H1 (cell line): Measurements from ENCODE around the gene CEP104. TPM values are rescaled to one million over a fixed set of nuclear protein-coding genes. Genes with fewer than 3 reads are reported as not detected.

Experiments used
- CTCF ChIA-PET: fragments of 300-600 bp; sonication (Branson Sonifier 250); formaldehyde crosslinking; loops from one replicate; lab custom pipeline; 2021; ENCODE audit not compliant: partially characterized antibody; lab: Charles Lee
- POLR2A ChIA-PET: fragments of 300-600 bp; sonication (Branson Sonifier 250); formaldehyde crosslinking; loops from one replicate; lab custom pipeline; 2021; ENCODE audit warnings: inconsistent platforms; ENCODE audit not compliant: partially characterized antibody; lab: Charles Lee
- DNase-seq, 2 experiments: peaks; one replicate each; pipeline versions ENCODE4 v3.0.0 to v3.0.0-alpha.2; 2010 to 2022; ENCODE audit warnings: low spot score in 2 of 2, low read depth in 1 of 2, mixed read lengths in 1 of 2
- FAIRE-seq: peaks from 2 replicates; lab custom pipeline; 2011; peaks lifted over from hg19 to GRCh38; lab: Jason Lieb, UNC
- H2AFZ ChIP-seq: 2 replicates; pipeline ENCODE4 v1.8.1; 2012; ENCODE audit warnings: low read length, inconsistent platforms
- H2AK5ac ChIP-seq: 2 replicates; pipeline ENCODE4 v1.6.1; 2013; ENCODE audit warnings: low read depth, low read length
- H2BK120ac ChIP-seq: replicated peaks from 2 replicates; pipeline ENCODE3; 2013; ENCODE audit warnings: low read depth, low read length, inconsistent platforms
- H2BK12ac ChIP-seq: 2 replicates; pipeline ENCODE4 v1.6.1; 2013; ENCODE audit warnings: low read depth, low read length
- H2BK15ac ChIP-seq: 2 replicates; pipeline ENCODE4 v1.6.1; 2013; ENCODE audit warnings: low read length
- H2BK20ac ChIP-seq: 2 replicates; pipeline ENCODE4 v1.6.1; 2013; ENCODE audit warnings: low read length
- H2BK5ac ChIP-seq: 2 replicates; pipeline ENCODE4 v1.6.1; 2013; ENCODE audit warnings: low read depth, low read length
- H3K14ac ChIP-seq: 2 replicates; pipeline ENCODE4 v1.6.1; 2013; ENCODE audit warnings: inconsistent platforms; ENCODE audit not compliant: insufficient read length
- H3K18ac ChIP-seq: 2 replicates; pipeline ENCODE4 v1.6.1; 2013; ENCODE audit warnings: low read length; ENCODE audit errors: extremely low read depth
- H3K23ac ChIP-seq: 2 replicates; pipeline ENCODE4 v1.6.1; 2013; ENCODE audit warnings: inconsistent platforms; ENCODE audit not compliant: insufficient read length
- H3K23me2 ChIP-seq: 2 replicates; pipeline ENCODE4 v1.6.1; 2013; ENCODE audit warnings: low read depth, low read length
- H3K27ac ChIP-seq: 2 replicates; pipeline ENCODE4 v1.6.1; 2011; ENCODE audit warnings: low read depth, low read length, inconsistent platforms
- H3K27me3 ChIP-seq, 4 experiments: replicated peaks in 1 of 4; 1 replicate in 1 of 4; 2 replicates in 3 of 4; pipeline versions ENCODE4 v1.6.1 to v1.8.1; 2011 to 2013; ENCODE audit warnings: low read length in 3 of 4, mild to moderate bottlenecking in 3 of 4, inconsistent platforms in 2 of 4, mixed read lengths in 2 of 4, moderate library complexity in 1 of 4; ENCODE audit not compliant: control insufficient read depth in 3 of 4, insufficient read depth in 3 of 4; ENCODE audit errors: extremely low read depth in 1 of 4
- H3K36me3 ChIP-seq, 4 experiments: 2 replicates each; pipeline versions ENCODE4 v1.6.1 to v1.8.1; 2011 to 2013; ENCODE audit warnings: mild to moderate bottlenecking in 4 of 4, low read length in 3 of 4, moderate library complexity in 2 of 4, control low read depth in 1 of 4, inconsistent platforms in 1 of 4; ENCODE audit not compliant: insufficient read depth in 4 of 4, control insufficient read depth in 2 of 4
- H3K4ac ChIP-seq: replicated peaks from 2 replicates; pipeline ENCODE3; 2013; ENCODE audit warnings: low read length, low read depth, mixed read lengths, inconsistent platforms; ENCODE audit not compliant: insufficient read length
- H3K4me1 ChIP-seq, 4 experiments: replicated peaks in 1 of 4; 1 replicate in 1 of 4; 2 replicates in 3 of 4; pipeline versions ENCODE4 v1.6.1 to v1.8.1; 2011 to 2013; ENCODE audit warnings: low read length in 3 of 4, inconsistent platforms in 2 of 4, mixed read lengths in 1 of 4; ENCODE audit not compliant: insufficient read depth in 4 of 4, control insufficient read depth in 3 of 4
- H3K4me2 ChIP-seq, 2 experiments: 2 replicates each; pipeline versions ENCODE4 v1.6.1 to v1.8.1; 2011 to 2013; ENCODE audit warnings: low read depth in 2 of 2, low read length in 2 of 2, control low read depth in 1 of 2, inconsistent platforms in 1 of 2, mild to moderate bottlenecking in 1 of 2; ENCODE audit not compliant: insufficient read depth in 1 of 2
- H3K4me3 ChIP-seq, 4 experiments: fragments of 200-600, 300-600 bp in 1 of 4; sonication (generic), shearing (Covaris generic), sonication (Bioruptor Twin) in 1 of 4; 2 replicates each; pipeline versions ENCODE4 v1.5.1 to v1.8.1; 2011 to 2016; ENCODE audit warnings: low read length in 4 of 4, low read depth in 3 of 4, control low read depth in 2 of 4, inconsistent platforms in 2 of 4, mild to moderate bottlenecking in 2 of 4, mixed read lengths in 1 of 4, moderate library complexity in 1 of 4; ENCODE audit not compliant: insufficient read depth in 2 of 4; ENCODE audit errors: extremely low read depth in 1 of 4
- H3K56ac ChIP-seq: replicated peaks from 2 replicates; pipeline ENCODE3; 2013; ENCODE audit warnings: low read depth, mild to moderate bottlenecking, mixed read lengths, low read length, inconsistent platforms; ENCODE audit not compliant: insufficient read length
- H3K79me1 ChIP-seq: 2 replicates; pipeline ENCODE4 v1.6.1; 2013; ENCODE audit warnings: low read depth, low read length, control low read depth
- H3K79me2 ChIP-seq, 2 experiments: 2 replicates each; pipeline versions ENCODE4 v1.6.1 to v1.8.1; 2012 to 2013; ENCODE audit warnings: low read length in 2 of 2, mild to moderate bottlenecking in 2 of 2, inconsistent platforms in 1 of 2; ENCODE audit not compliant: insufficient read depth in 2 of 2, control insufficient read depth in 1 of 2
- H3K9ac ChIP-seq, 4 experiments: replicated peaks in 1 of 4; 1 replicate in 1 of 4; 2 replicates in 3 of 4; pipeline versions ENCODE4 v1.6.1 to v1.8.1; 2011 to 2013; ENCODE audit warnings: low read depth in 3 of 4, low read length in 3 of 4, control low read depth in 2 of 4, mild to moderate bottlenecking in 2 of 4, moderate library complexity in 2 of 4, inconsistent platforms in 1 of 4; ENCODE audit errors: extremely low read depth in 1 of 4
- H3K9me3 ChIP-seq, 2 experiments: 2 replicates each; pipeline versions ENCODE4 v1.6.1 to v1.8.1; 2012 to 2013; ENCODE audit warnings: mild to moderate bottlenecking in 2 of 2, moderate library complexity in 2 of 2, control low read depth in 1 of 2, inconsistent platforms in 1 of 2, low read depth in 1 of 2, low read length in 1 of 2, mixed read lengths in 1 of 2; ENCODE audit not compliant: insufficient read depth in 2 of 2
- H4K20me1 ChIP-seq, 2 experiments: replicated peaks in 1 of 2; 2 replicates each; pipeline versions ENCODE3 to v1.8.1; 2011 to 2013; ENCODE audit warnings: inconsistent platforms in 2 of 2, low read length in 2 of 2, mild to moderate bottlenecking in 1 of 2; ENCODE audit not compliant: insufficient read depth in 2 of 2, control insufficient read depth in 1 of 2
- H4K5ac ChIP-seq: 2 replicates; pipeline ENCODE4 v1.6.1; 2013; ENCODE audit warnings: low read length, low read depth, mixed read lengths, inconsistent platforms; ENCODE audit not compliant: insufficient read length
- H4K8ac ChIP-seq: 2 replicates; pipeline ENCODE4 v1.8.0; 2013; ENCODE audit warnings: mild to moderate bottlenecking, moderate library complexity, low read length, inconsistent platforms; ENCODE audit not compliant: insufficient read depth; ENCODE audit errors: extremely low read depth
- H4K91ac ChIP-seq: replicated peaks from 2 replicates; pipeline ENCODE3; 2013; ENCODE audit warnings: low read length, mixed read lengths, inconsistent platforms; ENCODE audit not compliant: insufficient read length
- CBX5 ChIP-seq: fragments of 300-800, 300-1000 bp; sonication (generic); IDR thresholded peaks from 2 replicates; pipeline ENCODE4 v1.7.1; 2016; ENCODE audit warnings: antibody characterized with exemption, low read length, low read depth
- CBX8 ChIP-seq: fragments of 300-800, 300-1000 bp; sonication (generic); IDR thresholded peaks from 2 replicates; pipeline ENCODE4 v1.7.1; 2016; ENCODE audit warnings: low read depth, low read length, borderline replicate concordance
- E2F6 ChIP-seq: IDR thresholded peaks from 2 replicates; pipeline ENCODE4 v1.6.1; 2012; ENCODE audit warnings: inconsistent platforms
- GABPA ChIP-seq: IDR thresholded peaks from 2 replicates; pipeline ENCODE4 v1.6.1; 2011; ENCODE audit warnings: mild to moderate bottlenecking, low read length, moderate library complexity, borderline replicate concordance; ENCODE audit not compliant: insufficient read depth
- JUND ChIP-seq: IDR thresholded peaks from 2 replicates; pipeline ENCODE4 v1.6.1; 2011; ENCODE audit warnings: mild to moderate bottlenecking, improper control_type of control experiment, low read length
- KDM4A ChIP-seq: IDR thresholded peaks from one replicate; pipeline ENCODE4 v1.7.1; 2012; ENCODE audit warnings: low read depth, mild to moderate bottlenecking, moderate library complexity, low read length, inconsistent platforms; ENCODE audit not compliant: severe bottlenecking
- RBBP5 ChIP-seq: IDR thresholded peaks from 2 replicates; pipeline ENCODE4 v1.7.1; 2012; ENCODE audit warnings: low read depth, mild to moderate bottlenecking, inconsistent platforms, low read length, moderate library complexity, borderline replicate concordance
- SIN3A ChIP-seq, 2 experiments: IDR thresholded peaks in 1 of 2; conservative IDR thresholded peaks in 1 of 2; 2 replicates each; pipeline ENCODE4 v1.6.1; 2011 to 2012; ENCODE audit warnings: low read length in 2 of 2, improper control_type of control experiment in 1 of 2, low read depth in 1 of 2, mild to moderate bottlenecking in 1 of 2
- SIRT6 ChIP-seq: IDR thresholded peaks from one replicate; pipeline ENCODE4 v1.7.1; 2012; ENCODE audit warnings: low read length, inconsistent platforms
- TAF7 ChIP-seq: optimal IDR thresholded peaks from 2 replicates; pipeline ENCODE3; 2011; ENCODE audit warnings: low read depth, mild to moderate bottlenecking, inconsistent platforms, low read length, moderate library complexity, borderline replicate concordance
- WGBS, 2 experiments: shearing (Covaris generic) in 1 of 2; methylation state at CpG; one replicate each; pipeline versions ENCODE4 v1.1.6 to v1.1.7; 2013 to 2015; ENCODE audit warnings: low lambda C conversion rate in 2 of 2, mixed read lengths in 2 of 2, inconsistent platforms in 1 of 2, low coverage in 1 of 2, missing lambda C conversion rate in 1 of 2; ENCODE audit not compliant: insufficient replicate concordance in 2 of 2, insufficient coverage in 1 of 2, insufficient read length in 1 of 2; ENCODE audit errors: extremely low coverage in 1 of 2, missing lambda C conversion rate in 1 of 2; 5-methylcytosine and 5-hydroxymethylcytosine counted together
- polyA plus RNA-seq, 7 experiments: library from polyadenylated mRNA; depleted of rRNA in 3 of 7; stranded (reverse) in 5 of 7; unstranded in 2 of 7; fragments of >200 nt in 5 of 7; fragments of 200-250 nt in 2 of 7; gene quantifications; 1 replicate in 5 of 7; 2 replicates in 1 of 7; 4 replicates in 1 of 7; pipeline versions ENCODE4 v1.2.1 to v1.2.3, GENCODE V29; 2011 to 2013; ENCODE audit warnings: missing spikeins in 2 of 7, mixed read lengths in 2 of 7
- total RNA-seq: library from RNA; stranded (reverse); fragmentation: NEBNext Ultra II Directional; extraction: Animal tissue kit (Norgen Biotek cat#: 25700); gene quantifications from 2 replicates; pipeline ENCODE4 v1.2.1, GENCODE V29; 2021
- TF ChIP-seq, protein P1 (sequence below): IDR thresholded peaks from 2 replicates; pipeline ENCODE4 v1.6.1; 2011; ENCODE audit warnings: low read depth, mild to moderate bottlenecking, low read length; ENCODE audit not compliant: insufficient read depth

Gene CEP104
- total and polyA plus RNA-seq, 2 of the 8 experiments (the other 6 are each of a cell fraction or from before 2014, with no cell fraction given): 8.0 to 43.9 TPM

- no peak overlapping the region for H4K5ac ChIP-seq
- no peak for TF ChIP-seq RBBP5
- peak in 1 of 2 experiments; percentile 38; a peak in 1 of 4 replicates for TF ChIP-seq SIN3A (conservative IDR thresholded peaks at IDR 0.05 in 1 of 2, IDR thresholded peaks at IDR 0.05 in 1 of 2; ENCODE audit: low read depth in 1 of 2, low read length in 2 of 2)
- TF ChIP-seq JUND: 0 out of 2 replicates have a peak, but pooled peaks have one; percentile 9
- TF ChIP-seq TAF7: no peak
- no peak for TF ChIP-seq SIRT6
- TF ChIP-seq KDM4A: peak; percentile 55
- no peak for TF ChIP-seq CBX5
- TF ChIP-seq, protein P1, sequence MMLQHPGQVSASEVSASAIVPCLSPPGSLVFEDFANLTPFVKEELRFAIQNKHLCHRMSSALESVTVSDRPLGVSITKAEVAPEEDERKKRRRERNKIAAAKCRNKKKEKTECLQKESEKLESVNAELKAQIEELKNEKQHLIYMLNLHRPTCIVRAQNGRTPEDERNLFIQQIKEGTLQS: no peak
- no peak for TF ChIP-seq GABPA
- TF ChIP-seq CBX8: no peak
- no peak for TF ChIP-seq E2F6
Measured at GRCh38 chr1:3899754-3900149, 42.7 kb upstream of the CEP104 start.

More at GRCh38 chr1:3899754-3900149, 42.7 kb upstream of the CEP104 start:
- Histone ChIP-seq H3K4me3 (peak overlapping the region; percentile 72 to 92 (median 84)), H3K9ac (peak overlapping the region; percentile 39 to 93 (median 78); a peak in 6 of 7 replicates), H3K4ac (no peak overlapping the region), H2BK5ac (peak overlapping the region; percentile 98), H3K4me2 (peak overlapping the region; percentile 79 to 82), H3K79me1 (peaks cover 15% of the 10 kb centered on the region), H2AFZ (no peak overlapping the region; the same call in 1 of the 2 replicates), H3K9me3 (no peaks in the 10 kb centered on the region), H2BK15ac (no peak overlapping the region), H3K18ac (no peak overlapping the region; the same call in 1 of the 2 replicates), H3K27ac (peak overlapping the region; percentile 98), H3K4me1 (peaks cover 0 to 12% (median 3%) of the 10 kb centered on the region in 4 experiments; a peak in 1 of 7 replicates), H2AK5ac (no peak overlapping the region), H2BK120ac (no peak overlapping the region), H4K8ac (peak overlapping the region; percentile 62; the same call in 1 of the 2 replicates), H3K23ac (no peak overlapping the region), H4K91ac (no peak overlapping the region), H2BK12ac (no peak overlapping the region), H3K56ac (peak overlapping the region; percentile 32), H3K79me2 (peaks cover 7 to 47% of the 10 kb centered on the region in 2 experiments), H3K23me2 (peaks cover 8% of the 10 kb centered on the region), H4K20me1 (peaks cover 4 to 13% of the 10 kb centered on the region in 2 experiments), H2BK20ac (no peak overlapping the region), H3K36me3 (0 out of 8 replicates have a peak, but pooled peaks cover 0 to 5% (median 2%) of the 10 kb centered on the region in 4 experiments), H3K14ac (no peak overlapping the region), H3K27me3 (no peaks in the 10 kb centered on the region)
- ChIA-PET CTCF (interaction anchor here (0.6 to 2.0 kb wide), 7 partner anchors 10 to 996 kb away, joined by 3 to 9 read pairs (median 3); partner anchors contain the start of genes CEP104 and DFFB), POLR2A (interaction anchor here (0.6 to 3.3 kb wide), 11 partner anchors 9 to 827 kb away, joined by 3 to 29 read pairs (median 4); partner anchors contain the start of genes CEP104, DFFB and LRRC47)
- WGBS, 2 experiments: 1% methylated on average over 15 of the region's 26 CpGs; no CpG with 5 or more reads in 1 of the 2 experiments
- FAIRE-seq: no peak
- DNase-seq: no peak
